Measurements from ENCODE around the gene MLYCD.

The MLYCD gene

DNA sequence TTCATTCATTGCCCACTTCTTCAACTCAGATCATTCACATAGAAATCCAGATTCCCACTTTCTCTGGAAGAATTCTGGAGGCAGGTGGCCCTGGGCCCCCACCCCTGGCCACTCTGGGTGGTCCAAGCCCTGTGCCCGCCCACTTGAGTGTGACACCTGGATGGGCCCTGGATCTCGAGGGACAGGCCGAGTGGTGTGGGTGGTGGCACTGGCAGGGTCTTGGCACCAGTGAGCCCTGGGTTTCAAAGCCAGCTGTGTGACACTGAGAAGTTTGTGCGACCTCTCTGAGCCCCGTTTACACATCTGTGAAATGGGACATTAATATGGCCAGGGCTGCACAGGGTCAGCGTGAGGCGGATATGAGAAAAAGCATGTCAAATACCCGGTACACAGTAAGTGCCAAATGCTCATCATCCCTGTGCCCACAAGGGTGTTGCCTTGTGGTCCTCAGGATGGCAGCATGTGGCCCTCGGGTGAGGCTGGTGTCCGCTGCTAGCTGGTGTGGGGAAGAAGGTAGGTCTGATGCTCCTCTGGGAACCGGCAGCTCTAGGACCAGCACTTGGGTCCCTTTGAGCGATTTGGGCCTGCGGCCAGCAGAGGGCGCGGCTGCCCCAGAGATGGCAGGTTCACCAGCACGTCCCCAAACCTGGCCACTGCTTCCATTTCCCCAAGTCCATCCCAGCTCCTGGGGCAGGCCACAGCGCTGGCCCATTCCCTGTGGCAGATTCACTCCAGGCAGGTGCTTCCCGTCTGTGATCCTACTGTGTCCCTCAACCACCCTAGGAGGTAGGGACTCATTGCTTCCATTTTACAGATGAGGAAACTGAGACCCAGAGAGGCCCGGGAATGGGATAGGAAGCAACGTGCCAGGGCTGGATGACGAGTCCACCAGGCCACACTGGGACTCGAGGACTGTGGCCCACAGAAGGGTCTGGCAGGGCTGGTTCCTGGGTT is 57.7 kb downstream of the MLYCD start:
- H3K4me3 ChIP-seq (ENCODE audit: low read length): no peak overlapping the region
- TF ChIP-seq ZNF274 (IDR thresholded peaks at IDR 0.05; ENCODE audit: low read depth, low read length): no peak

DNA sequence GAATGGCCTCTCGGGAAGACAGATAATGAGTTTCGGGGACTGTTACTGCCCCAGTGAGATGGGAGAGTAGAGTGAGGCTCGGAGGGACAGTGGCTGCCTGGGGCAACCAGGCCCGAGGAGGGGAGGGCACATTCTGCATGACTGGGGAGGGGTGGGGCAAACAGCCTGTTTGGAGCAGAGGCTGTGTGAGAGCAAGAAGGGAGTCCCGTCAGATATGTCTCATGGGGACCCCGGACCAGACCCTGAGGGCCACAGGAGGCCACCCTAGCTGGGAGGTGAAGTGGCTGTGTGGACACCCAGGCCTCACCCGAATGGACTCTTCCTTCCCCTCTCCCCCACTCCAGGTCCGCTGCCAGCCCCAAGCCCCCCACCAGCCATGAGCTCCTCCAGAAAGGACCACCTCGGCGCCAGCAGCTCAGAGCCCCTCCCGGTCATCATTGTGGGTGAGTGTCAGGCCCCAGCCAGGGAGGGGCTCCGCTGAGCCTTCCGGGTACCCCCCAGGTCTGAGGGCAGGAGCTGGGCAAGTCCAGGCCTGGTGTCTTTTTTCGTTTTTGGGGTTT is 58.5 kb downstream of the MLYCD start:
- H3K4me3 ChIP-seq (ENCODE audit: low read length): no peak overlapping the region
- TF ChIP-seq ZNF274 (IDR thresholded peaks at IDR 0.05; ENCODE audit: low read depth, low read length): no peak

DNA sequence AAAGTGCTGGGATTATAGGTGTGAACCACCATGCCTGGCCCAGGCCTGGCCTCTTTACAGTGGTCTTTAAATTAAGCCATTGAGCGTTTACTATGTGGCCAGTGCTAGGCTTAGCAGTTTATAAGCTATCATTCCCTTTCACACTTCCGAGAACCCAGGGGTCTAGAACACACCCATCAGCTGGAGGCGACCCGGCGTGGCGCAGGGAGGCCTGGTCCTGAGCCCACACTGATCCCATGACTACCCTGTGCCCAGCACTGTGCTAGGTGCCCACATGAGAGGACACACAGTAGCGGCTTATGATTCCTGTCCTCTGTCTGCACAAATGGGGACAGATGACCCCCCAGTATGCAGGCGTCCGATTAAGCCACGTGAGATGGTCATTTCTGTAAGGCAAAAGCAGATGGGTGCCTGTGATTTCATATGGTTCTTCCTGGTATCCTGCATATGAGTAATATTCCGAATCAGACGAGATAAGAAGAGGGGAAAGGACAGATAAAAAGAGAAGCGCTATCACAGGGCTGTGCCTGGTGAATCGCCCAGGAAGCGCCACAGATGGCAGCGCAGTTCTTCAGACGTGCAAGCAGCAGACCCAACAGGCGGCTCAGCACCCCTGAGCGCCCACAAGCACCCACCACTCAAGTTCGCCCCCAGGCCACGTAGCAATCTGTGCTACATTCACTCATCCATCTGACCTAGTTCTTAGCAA is 59.4 kb downstream of the MLYCD start:
- H3K4me3 ChIP-seq (ENCODE audit: low read length): no peak overlapping the region
- TF ChIP-seq ZNF274 (IDR thresholded peaks at IDR 0.05; ENCODE audit: low read depth, low read length): no peak

DNA sequence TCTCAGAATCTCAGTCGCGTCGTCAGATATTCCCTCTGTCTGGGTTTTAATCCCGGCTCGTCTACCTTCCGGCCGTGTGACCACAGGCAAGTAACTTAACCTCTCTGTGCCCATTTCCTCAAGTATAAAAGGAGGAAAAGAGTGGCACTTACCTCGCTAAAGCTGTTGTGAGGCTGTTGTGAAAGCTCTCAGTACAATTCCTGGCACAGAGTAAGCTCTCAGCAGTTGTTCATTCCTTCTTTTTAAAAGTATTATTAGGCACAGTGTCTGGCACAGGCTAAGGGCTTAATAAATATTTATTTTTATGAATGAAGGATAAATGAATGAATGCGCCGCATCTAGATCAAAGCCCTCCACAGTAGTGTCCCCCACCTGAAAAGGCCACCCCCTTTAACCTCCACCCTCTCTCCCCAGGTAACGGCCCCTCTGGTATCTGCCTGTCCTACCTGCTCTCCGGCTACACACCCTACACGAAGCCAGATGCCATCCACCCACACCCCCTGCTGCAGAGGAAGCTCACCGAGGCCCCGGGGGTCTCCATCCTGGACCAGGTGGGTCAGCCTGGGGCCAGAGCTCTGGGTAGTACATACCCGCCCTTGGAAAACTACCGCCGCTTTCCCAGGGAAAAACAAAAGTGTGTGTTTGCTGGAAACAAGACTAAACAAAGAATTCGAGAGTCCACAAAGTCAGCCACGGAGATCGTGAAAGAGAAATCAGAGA is 60.1 kb downstream of the MLYCD start:
- no peak overlapping the region for H3K4me3 ChIP-seq (ENCODE audit: low read length)
- no peak for TF ChIP-seq ZNF274 (IDR thresholded peaks at IDR 0.05; ENCODE audit: low read depth, low read length)

DNA sequence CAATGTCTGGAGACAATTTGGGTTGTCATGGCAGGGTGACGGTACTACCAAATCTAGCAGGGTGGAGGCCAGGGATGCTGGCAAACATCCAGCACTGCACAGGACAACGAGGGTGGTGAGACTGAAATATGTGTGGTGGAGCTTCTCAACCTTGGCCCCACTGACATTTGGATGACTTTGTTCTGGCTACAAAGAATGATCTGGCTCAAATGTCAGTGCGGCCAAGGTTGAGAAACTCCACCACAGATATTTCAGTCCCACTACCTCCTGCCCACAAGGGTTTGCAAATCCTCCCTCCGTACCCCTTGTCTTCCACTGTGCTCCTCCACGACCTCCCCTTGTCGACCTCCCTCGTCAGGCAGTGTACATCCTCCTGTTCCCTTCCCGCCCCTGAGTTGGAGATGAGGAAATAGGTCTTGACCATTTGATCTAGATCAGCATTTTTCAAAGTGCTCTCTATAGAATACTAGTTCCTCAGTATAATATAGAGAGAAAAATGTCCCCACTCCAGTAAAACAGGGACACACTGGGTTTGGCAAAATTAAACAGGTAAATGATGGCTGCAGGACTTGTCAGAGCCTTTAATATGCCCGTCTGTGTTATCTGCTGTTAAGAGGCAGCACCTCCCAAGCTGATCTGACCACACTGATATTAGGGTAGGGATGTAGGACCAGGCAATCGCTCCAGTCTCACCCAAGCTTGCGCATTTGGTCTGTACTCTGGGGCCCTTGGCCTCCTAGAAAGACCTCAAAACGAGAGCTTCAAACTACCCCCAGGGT is 60.9 kb downstream of the MLYCD start:
- TF ChIP-seq ZNF274 (IDR thresholded peaks at IDR 0.05; ENCODE audit: low read depth, low read length): no peak
- H3K4me3 ChIP-seq (ENCODE audit: low read length): no peak overlapping the region

DNA sequence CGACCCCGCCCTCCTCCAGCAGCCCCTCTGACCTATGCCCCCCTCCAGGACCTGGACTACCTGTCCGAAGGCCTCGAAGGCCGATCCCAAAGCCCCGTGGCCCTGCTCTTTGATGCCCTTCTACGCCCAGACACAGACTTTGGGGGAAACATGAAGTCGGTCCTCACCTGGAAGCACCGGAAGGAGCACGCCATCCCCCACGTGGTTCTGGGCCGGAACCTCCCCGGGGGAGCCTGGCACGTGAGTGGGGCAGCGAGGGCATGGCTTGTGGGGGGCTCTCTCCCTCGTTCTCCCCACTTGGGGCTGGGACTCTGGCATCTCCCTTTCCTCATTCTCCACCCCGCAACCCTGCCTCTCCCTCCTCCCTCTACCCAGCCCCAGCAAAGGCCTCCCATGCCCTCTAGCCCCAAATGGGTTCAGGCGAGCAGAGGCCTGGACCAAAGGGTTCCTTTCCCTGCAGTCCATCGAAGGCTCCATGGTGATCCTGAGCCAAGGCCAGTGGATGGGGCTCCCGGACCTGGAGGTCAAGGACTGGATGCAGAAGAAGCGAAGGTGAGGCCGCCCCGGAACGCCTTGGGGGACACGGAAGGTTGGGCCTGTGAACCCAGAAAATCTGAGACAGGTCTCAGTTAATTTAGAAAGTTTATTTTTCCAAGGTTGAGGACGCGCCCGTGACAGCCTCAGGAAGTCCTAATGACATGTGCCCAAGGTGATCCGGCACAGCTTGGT is 61.8 kb downstream of the MLYCD start:
- H3K4me3 ChIP-seq (ENCODE audit: low read length): no peak overlapping the region
- no peak for TF ChIP-seq ZNF274 (IDR thresholded peaks at IDR 0.05; ENCODE audit: low read depth, low read length)

DNA sequence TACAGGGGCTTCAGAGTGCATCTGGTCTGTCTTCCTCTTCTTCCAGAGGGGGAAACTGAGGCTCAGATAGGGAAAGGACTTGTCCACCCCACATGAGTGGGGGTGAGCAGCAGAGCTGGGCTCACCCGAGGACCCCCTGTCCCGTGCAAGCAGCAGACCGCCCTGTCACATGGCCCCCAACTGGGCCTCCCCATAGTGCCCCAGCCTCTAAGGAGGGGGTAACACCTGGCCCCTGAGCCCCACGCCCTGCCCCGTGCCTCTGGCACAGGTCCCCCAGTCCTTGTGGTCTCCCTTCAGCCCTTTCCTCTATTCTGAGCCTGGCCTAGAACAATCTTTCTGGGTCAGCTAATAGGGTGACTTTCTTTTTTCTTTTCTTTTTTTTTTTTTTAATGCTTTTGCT is 62.7 kb downstream of the MLYCD start:
- H3K4me3 ChIP-seq (ENCODE audit: low read length): no peak overlapping the region
- no peak for TF ChIP-seq ZNF274 (IDR thresholded peaks at IDR 0.05; ENCODE audit: low read depth, low read length)

DNA sequence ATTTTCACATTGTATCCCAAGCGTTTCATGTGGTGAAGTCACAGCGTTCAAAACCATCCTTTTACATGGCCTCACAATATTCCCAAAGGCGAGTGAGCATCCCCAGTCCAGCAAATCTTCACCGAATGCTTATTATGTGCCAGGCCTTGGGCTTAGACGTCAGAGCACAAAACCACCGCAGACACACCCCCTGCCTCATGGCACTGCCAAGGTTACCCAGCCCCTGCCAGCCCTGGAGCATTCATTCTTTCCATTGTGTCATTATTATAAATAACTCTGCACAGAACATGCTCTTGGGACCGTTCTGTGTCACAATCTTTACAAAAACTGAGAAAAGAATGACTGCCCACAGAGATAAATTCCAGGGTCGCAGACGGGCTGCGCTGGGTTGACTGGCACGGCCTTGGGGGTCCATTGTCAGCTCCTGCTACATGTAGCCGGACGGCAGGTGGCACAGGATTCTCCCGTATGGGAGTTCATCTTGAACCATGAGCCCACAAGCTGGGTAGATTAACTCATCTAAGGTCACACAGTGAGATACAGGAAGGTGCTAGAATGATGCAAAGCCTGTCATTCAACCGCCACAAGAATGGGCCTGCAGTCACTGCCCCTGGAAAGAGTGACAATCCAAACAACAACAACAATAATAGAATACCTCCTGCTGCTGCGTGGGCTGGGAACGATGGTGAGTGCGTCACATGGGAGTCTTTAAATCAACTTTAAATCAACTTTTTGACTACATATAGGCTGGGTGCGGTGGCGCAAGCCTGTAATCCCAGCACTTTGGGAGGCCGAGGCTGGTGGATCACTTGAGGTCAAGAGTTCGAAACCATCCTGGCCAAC is 64.6 kb downstream of the MLYCD start:
- TF ChIP-seq ZNF274 (IDR thresholded peaks at IDR 0.05; ENCODE audit: low read depth, low read length): no peak
- no peak overlapping the region for H3K4me3 ChIP-seq (ENCODE audit: low read length)

DNA sequence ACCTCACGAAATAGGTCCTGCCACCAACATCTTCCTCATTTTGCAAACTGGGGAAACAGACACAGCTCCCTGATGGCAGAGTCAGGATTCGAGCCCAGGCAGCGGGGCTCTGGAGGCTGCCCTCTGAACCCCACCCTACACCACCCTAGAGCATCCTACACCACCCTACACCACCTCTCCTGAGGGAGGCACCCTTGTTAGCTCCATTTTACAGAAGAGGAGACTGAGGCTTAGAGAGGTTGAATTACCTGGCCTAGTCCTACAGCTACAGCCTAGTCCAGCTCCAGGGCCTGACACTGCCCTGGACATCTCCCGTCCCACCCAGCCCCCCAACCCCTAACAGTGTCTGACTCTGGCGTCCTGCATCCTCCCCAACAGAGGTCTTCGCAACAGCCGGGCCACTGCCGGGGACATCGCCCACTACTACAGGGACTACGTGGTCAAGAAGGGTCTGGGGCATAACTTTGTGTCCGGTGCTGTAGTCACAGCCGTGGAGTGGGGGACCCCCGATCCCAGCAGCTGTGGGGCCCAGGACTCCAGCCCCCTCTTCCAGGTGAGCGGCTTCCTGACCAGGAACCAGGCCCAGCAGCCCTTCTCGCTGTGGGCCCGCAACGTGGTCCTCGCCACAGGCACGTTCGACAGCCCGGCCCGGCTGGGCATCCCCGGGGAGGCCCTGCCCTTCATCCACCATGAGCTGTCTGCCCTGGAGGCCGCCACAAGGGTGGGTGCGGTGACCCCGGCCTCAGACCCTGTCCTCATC is 65.9 kb downstream of the MLYCD start:
- no peak for TF ChIP-seq ZNF274 (IDR thresholded peaks at IDR 0.05; ENCODE audit: low read depth, low read length)
- no peak overlapping the region for H3K4me3 ChIP-seq (ENCODE audit: low read length)

DNA sequence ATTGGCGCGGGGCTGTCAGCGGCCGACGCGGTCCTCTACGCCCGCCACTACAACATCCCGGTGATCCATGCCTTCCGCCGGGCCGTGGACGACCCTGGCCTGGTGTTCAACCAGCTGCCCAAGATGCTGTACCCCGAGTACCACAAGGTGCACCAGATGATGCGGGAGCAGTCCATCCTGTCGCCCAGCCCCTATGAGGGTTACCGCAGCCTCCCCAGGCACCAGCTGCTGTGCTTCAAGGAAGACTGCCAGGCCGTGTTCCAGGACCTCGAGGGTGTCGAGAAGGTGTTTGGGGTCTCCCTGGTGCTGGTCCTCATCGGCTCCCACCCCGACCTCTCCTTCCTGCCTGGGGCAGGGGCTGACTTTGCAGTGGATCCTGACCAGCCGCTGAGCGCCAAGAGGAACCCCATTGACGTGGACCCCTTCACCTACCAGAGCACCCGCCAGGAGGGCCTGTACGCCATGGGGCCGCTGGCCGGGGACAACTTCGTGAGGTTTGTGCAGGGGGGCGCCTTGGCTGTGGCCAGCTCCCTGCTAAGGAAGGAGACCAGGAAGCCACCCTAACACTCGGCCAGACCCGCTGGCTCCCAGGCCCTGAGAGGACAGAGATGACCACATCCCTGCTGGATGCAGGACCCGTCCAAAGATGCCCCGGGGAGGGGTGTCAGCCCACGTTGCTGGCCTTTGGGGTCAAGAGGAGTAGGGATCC is 66.7 kb downstream of the MLYCD start:
- TF ChIP-seq ZNF274 (IDR thresholded peaks at IDR 0.05; ENCODE audit: low read depth, low read length): no peak
- H3K4me3 ChIP-seq (ENCODE audit: low read length): no peak overlapping the region

All from GM08714 (cell line).